Keratinocyte (primary cell): ENCODE results near the gene SLCO3A1. TPM values are rescaled to one million over a fixed set of nuclear protein-coding genes. Genes with fewer than 3 reads are reported as not detected.

Source experiments
- DNase-seq: peaks from one replicate; pipeline ENCODE4 v3.0.0-alpha.2; 2011; ENCODE audit warnings: low read depth, missing footprints, low spot score
- FAIRE-seq: peaks from 2 replicates; lab custom pipeline; 2011; peaks lifted over from hg19 to GRCh38; lab: Jason Lieb, UNC
- H2AFZ ChIP-seq: 2 replicates; pipeline ENCODE4 v1.6.0; 2012; ENCODE audit warnings: low read length, control low read depth, inconsistent platforms; ENCODE audit not compliant: control insufficient read depth
- H3K27ac ChIP-seq: 2 replicates; pipeline ENCODE4 v1.5.1; 2011; ENCODE audit warnings: low read length; ENCODE audit not compliant: control insufficient read depth, insufficient read depth
- H3K27me3 ChIP-seq: 3 replicates; pipeline ENCODE4 v1.6.0; 2011; ENCODE audit warnings: low read length; ENCODE audit not compliant: control insufficient read depth, insufficient read depth; ENCODE audit errors: extremely low read depth
- H3K36me3 ChIP-seq, 2 experiments: 2 replicates in 1 of 2; 3 replicates in 1 of 2; pipeline ENCODE4 v1.5.1; 2011; ENCODE audit warnings: low read length in 2 of 2, mild to moderate bottlenecking in 1 of 2; ENCODE audit not compliant: control insufficient read depth in 2 of 2, insufficient read depth in 2 of 2; ENCODE audit errors: extremely low read depth in 1 of 2
- H3K4me1 ChIP-seq: 3 replicates; pipeline ENCODE4 v1.5.1; 2011; ENCODE audit warnings: low read length; ENCODE audit not compliant: control insufficient read depth, insufficient read depth; ENCODE audit errors: extremely low read depth
- H3K4me2 ChIP-seq: 3 replicates; pipeline ENCODE4 v1.6.0; 2011; ENCODE audit warnings: low read depth, low read length; ENCODE audit not compliant: control insufficient read depth, insufficient read depth; ENCODE audit errors: extremely low read depth
- H3K4me3 ChIP-seq, 3 experiments: fragments of 200-600 bp in 1 of 3; sonication (generic) in 1 of 3; 2 replicates in 2 of 3; 3 replicates in 1 of 3; pipeline ENCODE4 v1.5.1; 2011 to 2016; ENCODE audit warnings: low read length in 3 of 3, mild to moderate bottlenecking in 3 of 3, control low read depth in 2 of 3, inconsistent platforms in 1 of 3, low read depth in 1 of 3, mixed read lengths in 1 of 3, mixed run types in 1 of 3, moderate library complexity in 1 of 3; ENCODE audit not compliant: control insufficient read depth in 2 of 3, insufficient read depth in 2 of 3; ENCODE audit errors: extremely low read depth in 1 of 3
- H3K79me2 ChIP-seq: 2 replicates; pipeline ENCODE4 v1.6.0; 2012; ENCODE audit warnings: low read length; ENCODE audit not compliant: control insufficient read depth, insufficient read depth
- H3K9ac ChIP-seq: 3 replicates; pipeline ENCODE4 v1.6.0; 2011; ENCODE audit warnings: low read length; ENCODE audit not compliant: control insufficient read depth, insufficient read depth; ENCODE audit errors: extremely low read depth
- H3K9me1 ChIP-seq: 3 replicates; pipeline ENCODE4 v1.6.0; 2011; ENCODE audit warnings: low read length; ENCODE audit not compliant: control insufficient read depth, insufficient read depth; ENCODE audit errors: extremely low read depth
- H3K9me3 ChIP-seq: 2 replicates; pipeline ENCODE4 v1.5.1; 2012; ENCODE audit warnings: low read depth, low read length; ENCODE audit not compliant: control insufficient read depth
- H4K20me1 ChIP-seq: 3 replicates; pipeline ENCODE4 v1.6.0; 2011; ENCODE audit warnings: low read length; ENCODE audit not compliant: control insufficient read depth, insufficient read depth; ENCODE audit errors: extremely low read depth
- EZH2 ChIP-seq: IDR thresholded peaks from one replicate; pipeline ENCODE4 v1.6.1; 2012; ENCODE audit warnings: inconsistent platforms, mild to moderate bottlenecking, low read length, moderate library complexity
- dilution Hi-C: fragments of 300-500 bp; cut with MboI; formaldehyde crosslinking; loops from one replicate; pipeline ENCODE4 v1.7.0; 2020; ENCODE audit warnings: low sequenced_read_pairs; ENCODE audit not compliant: extremely low pct_ligation_motif_present
- polyA plus RNA-seq, 5 experiments: library from polyadenylated mRNA; depleted of rRNA in 3 of 5; stranded (reverse) in 3 of 5; stranded (forward) in 1 of 5; unstranded in 1 of 5; fragments of >200 nt; gene quantifications; 1 replicate in 1 of 5; 2 replicates in 3 of 5; 3 replicates in 1 of 5; pipeline versions ENCODE4 v1.2.1 to v1.2.3, GENCODE V29; 2011 to 2012; ENCODE audit warnings: missing spikeins in 2 of 5, low read depth in 1 of 5, low replicate concordance in 1 of 5
- TF ChIP-seq, protein P1 (sequence below), 3 experiments: IDR thresholded peaks in 1 of 3; conservative IDR thresholded peaks in 1 of 3; optimal IDR thresholded peaks in 1 of 3; 2 replicates in 2 of 3; 3 replicates in 1 of 3; pipeline versions ENCODE3 to v1.5.1; 2011; ENCODE audit warnings: low read length in 3 of 3, mild to moderate bottlenecking in 3 of 3, moderate library complexity in 2 of 3, control low read depth in 1 of 3, inconsistent platforms in 1 of 3; ENCODE audit not compliant: insufficient read depth in 2 of 3; ENCODE audit errors: extremely low read depth in 1 of 3

The SLCO3A1 gene
- polyA plus RNA-seq, 1 donor (not counting 4 experiments of a cell fraction or from before 2014, with no cell fraction given), result 21.3 TPM

DNA sequence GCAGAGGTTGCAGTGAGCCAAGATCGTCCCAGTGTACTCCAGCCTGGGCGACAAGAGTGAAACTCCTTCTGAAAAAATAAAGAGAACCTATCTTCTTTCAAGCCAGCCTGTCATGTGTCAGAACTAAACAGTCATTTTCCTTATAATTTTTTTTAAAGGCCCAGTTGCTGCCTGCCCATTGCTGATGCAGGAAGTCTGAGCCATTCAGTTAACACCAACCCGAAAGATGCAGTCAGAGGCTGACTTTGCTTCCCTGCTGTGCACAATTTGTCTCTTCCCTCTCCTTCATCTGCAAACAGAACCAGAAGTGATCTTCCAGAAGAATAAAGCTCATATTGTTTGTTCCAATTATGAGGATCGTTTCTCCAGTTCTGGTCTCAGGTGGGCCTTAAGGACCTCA lies 220.6 kb downstream of the SLCO3A1 start:
- H3K27me3 ChIP-seq, result no peaks in the 10 kb centered on the region
- H3K4me3 ChIP-seq, result no peak overlapping the region
- no peak overlapping the region for H2AFZ ChIP-seq
- H3K36me3 ChIP-seq, result no peaks in the 10 kb centered on the region
- peaks cover 44% of the 10 kb centered on the region for H3K4me1 ChIP-seq
- dilution Hi-C loops, result no loop called here
- no peaks in the 10 kb centered on the region for H3K9me3 ChIP-seq
- peak overlapping the region; percentile 31 for H3K4me2 ChIP-seq
- TF ChIP-seq EZH2, result no peak
- TF ChIP-seq, protein P1, sequence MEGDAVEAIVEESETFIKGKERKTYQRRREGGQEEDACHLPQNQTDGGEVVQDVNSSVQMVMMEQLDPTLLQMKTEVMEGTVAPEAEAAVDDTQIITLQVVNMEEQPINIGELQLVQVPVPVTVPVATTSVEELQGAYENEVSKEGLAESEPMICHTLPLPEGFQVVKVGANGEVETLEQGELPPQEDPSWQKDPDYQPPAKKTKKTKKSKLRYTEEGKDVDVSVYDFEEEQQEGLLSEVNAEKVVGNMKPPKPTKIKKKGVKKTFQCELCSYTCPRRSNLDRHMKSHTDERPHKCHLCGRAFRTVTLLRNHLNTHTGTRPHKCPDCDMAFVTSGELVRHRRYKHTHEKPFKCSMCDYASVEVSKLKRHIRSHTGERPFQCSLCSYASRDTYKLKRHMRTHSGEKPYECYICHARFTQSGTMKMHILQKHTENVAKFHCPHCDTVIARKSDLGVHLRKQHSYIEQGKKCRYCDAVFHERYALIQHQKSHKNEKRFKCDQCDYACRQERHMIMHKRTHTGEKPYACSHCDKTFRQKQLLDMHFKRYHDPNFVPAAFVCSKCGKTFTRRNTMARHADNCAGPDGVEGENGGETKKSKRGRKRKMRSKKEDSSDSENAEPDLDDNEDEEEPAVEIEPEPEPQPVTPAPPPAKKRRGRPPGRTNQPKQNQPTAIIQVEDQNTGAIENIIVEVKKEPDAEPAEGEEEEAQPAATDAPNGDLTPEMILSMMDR (optimal IDR thresholded peaks at IDR 0.05 in 1 of 3, IDR thresholded peaks at IDR 0.05 in 1 of 3, conservative IDR thresholded peaks at IDR 0.05 in 1 of 3; ENCODE audit: extremely low read depth in 1 of 3, insufficient read depth in 2 of 3, low read length in 3 of 3), result no peak
- DNase-seq, result no peak
- H3K9me1 ChIP-seq, result no peaks in the 10 kb centered on the region
- no peaks in the 10 kb centered on the region for H4K20me1 ChIP-seq
- H3K27ac ChIP-seq, result peak overlapping the region; percentile 66
- FAIRE-seq, result no peak
- H3K79me2 ChIP-seq, result peaks cover 12% of the 10 kb centered on the region
- H3K9ac ChIP-seq, result peak overlapping the region; percentile 25

GRCh38 chr15:92074646-92075045 lies 221.1 kb downstream of the SLCO3A1 start:
- FAIRE-seq (peak; percentile 73), DNase-seq (no peak)
- H4K20me1 ChIP-seq, result no peaks in the 10 kb centered on the region
- TF ChIP-seq EZH2, result no peak
- TF ChIP-seq, protein P1 (optimal IDR thresholded peaks at IDR 0.05 in 1 of 3, IDR thresholded peaks at IDR 0.05 in 1 of 3, conservative IDR thresholded peaks at IDR 0.05 in 1 of 3; ENCODE audit: extremely low read depth in 1 of 3, insufficient read depth in 2 of 3, low read length in 3 of 3), result peak in 1 of 3 experiments; percentile 2
- H3K9me1 ChIP-seq, result no peaks in the 10 kb centered on the region
- H3K27me3 ChIP-seq, result no peaks in the 10 kb centered on the region
- H3K9ac ChIP-seq, result peak overlapping the region; percentile 25
- H3K9me3 ChIP-seq, result no peaks in the 10 kb centered on the region
- H3K4me2 ChIP-seq, result peak overlapping the region; percentile 63
- no peak overlapping the region for H3K4me3 ChIP-seq
- peak overlapping the region; percentile 5 for H2AFZ ChIP-seq
- peaks cover 12% of the 10 kb centered on the region for H3K79me2 ChIP-seq
- peaks cover 39% of the 10 kb centered on the region for H3K4me1 ChIP-seq
- dilution Hi-C loops, result no loop called here
- no peaks in the 10 kb centered on the region for H3K36me3 ChIP-seq
- peak overlapping the region; percentile 66 for H3K27ac ChIP-seq
